Measurements from ENCODE around the gene MMP2. TPM values are rescaled to one million over a fixed set of nuclear protein-coding genes. Genes with fewer than 3 reads are reported as not detected.

The MMP2 gene
- total RNA-seq, 1 donor from 2014 or later = 1,246 TPM

Other genes starting within 250 kb of the MMP2 start
- not detected in 2 replicates for gene IRX6, start 155.0 kb upstream of the MMP2 start, total RNA-seq
- gene LPCAT2, start 29.9 kb downstream of the MMP2 start, total RNA-seq = 67.1 and 74.4 TPM in 2 replicates
- gene CAPNS2, start 87.5 kb downstream of the MMP2 start, total RNA-seq = 2.1 and 3.4 TPM in 2 replicates
- gene SLC6A2, start 176.8 kb downstream of the MMP2 start, total RNA-seq = not detected in 2 replicates